ENCODE measurements around the gene RAB25.

DNA sequence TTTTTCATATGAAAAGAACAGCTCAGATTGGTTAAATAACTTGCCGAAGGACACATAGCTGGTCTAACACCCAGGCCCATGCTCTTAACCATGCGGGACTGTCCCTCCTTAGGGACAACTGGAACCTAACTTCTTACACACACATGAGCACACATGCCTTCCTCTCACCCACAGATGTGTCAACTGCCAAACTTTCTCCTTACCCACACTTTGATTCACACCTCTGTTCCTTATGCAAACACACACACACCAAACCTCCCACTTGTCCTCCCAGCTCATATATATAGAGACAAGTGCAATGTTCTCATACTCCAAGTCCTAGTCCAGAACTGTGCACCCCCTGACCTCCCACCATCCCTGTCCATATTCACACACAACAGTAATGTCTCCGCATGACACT, 4.3 kb downstream of the RAB25 start:
- TF ChIP-seq CTCF (IDR thresholded peaks at IDR 0.05) (no peak), POLR2A (IDR thresholded peaks at IDR 0.05) (no peak)
